IPS-20b (cell line): ENCODE measurements around the gene CLDN10.
"Not testable (repeated sequence)": the region's sequence is repeated elsewhere in the genome, so short reads cannot be mapped to it uniquely, and the experiment has no call there.

ENCODE experiments used
- H3K27ac ChIP-seq: one replicate; pipeline ENCODE4 v1.5.1; 2013; ENCODE audit warnings: low read length
- H3K27me3 ChIP-seq: 2 replicates; pipeline ENCODE4 v1.6.1; 2013; ENCODE audit warnings: mild to moderate bottlenecking, low read length, inconsistent platforms; ENCODE audit not compliant: insufficient read depth
- H3K36me3 ChIP-seq: 2 replicates; pipeline ENCODE4 v1.6.1; 2013; ENCODE audit warnings: low read depth, mild to moderate bottlenecking, inconsistent platforms, low read length, moderate library complexity; ENCODE audit not compliant: insufficient read depth
- H3K4me1 ChIP-seq: 2 replicates; pipeline ENCODE4 v1.6.1; 2013; ENCODE audit warnings: mild to moderate bottlenecking, control low read depth, inconsistent platforms, low read length, moderate library complexity; ENCODE audit not compliant: insufficient read depth
- H3K4me3 ChIP-seq: 2 replicates; pipeline ENCODE4 v1.5.1; 2013; ENCODE audit warnings: mild to moderate bottlenecking, low read length, inconsistent platforms
- H3K9ac ChIP-seq: 2 replicates; pipeline ENCODE4 v1.6.1; 2013; ENCODE audit warnings: low read depth, mild to moderate bottlenecking, inconsistent platforms, low read length, moderate library complexity
- H3K9me3 ChIP-seq: 2 replicates; pipeline ENCODE4 v1.6.1; 2013; ENCODE audit warnings: mild to moderate bottlenecking, low read depth, low read length, inconsistent platforms; ENCODE audit not compliant: insufficient read depth

The CLDN10 gene

GRCh38 chr13:95565758-95566157 is 13.2 kb downstream of the CLDN10 start:
- not testable (repeated sequence) for H3K4me3 ChIP-seq, H3K36me3 ChIP-seq, H3K9me3 ChIP-seq, H3K9ac ChIP-seq, H3K27ac ChIP-seq, H3K4me1 ChIP-seq, H3K27me3 ChIP-seq

- no peaks in the 10 kb centered on the region for H3K9me3 ChIP-seq
- H3K27ac ChIP-seq: no peak overlapping the region
- no peak overlapping the region for H3K9ac ChIP-seq
- peaks cover 4% of the 10 kb centered on the region; the same call in 1 of the 2 replicates for H3K36me3 ChIP-seq
- H3K4me1 ChIP-seq: no peaks in the 10 kb centered on the region
- no peak overlapping the region for H3K4me3 ChIP-seq
- no peaks in the 10 kb centered on the region for H3K27me3 ChIP-seq
These were observed 15.6 kb downstream of the CLDN10 start for GRCh38 chr13:95568131-95568530.

DNA sequence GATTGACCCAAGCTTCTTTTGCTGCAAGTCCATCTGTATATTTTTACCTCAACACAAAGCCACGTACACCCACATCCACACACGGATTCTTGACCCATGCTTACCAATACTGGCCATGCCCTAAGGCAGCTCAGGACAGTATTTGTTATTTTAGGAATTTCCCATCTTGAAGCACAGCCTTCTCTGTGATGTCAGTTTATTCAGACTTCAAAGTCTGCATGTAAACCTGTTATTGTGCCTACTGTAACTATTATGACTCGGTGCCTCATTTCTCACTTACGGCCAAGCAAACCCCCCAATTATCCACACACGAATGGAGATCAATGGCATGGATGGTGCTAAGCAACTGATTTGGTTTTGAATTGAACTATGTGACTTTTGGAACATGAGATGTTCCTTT is 17.5 kb downstream of the CLDN10 start:
- H3K27me3 ChIP-seq: no peaks in the 10 kb centered on the region

DNA sequence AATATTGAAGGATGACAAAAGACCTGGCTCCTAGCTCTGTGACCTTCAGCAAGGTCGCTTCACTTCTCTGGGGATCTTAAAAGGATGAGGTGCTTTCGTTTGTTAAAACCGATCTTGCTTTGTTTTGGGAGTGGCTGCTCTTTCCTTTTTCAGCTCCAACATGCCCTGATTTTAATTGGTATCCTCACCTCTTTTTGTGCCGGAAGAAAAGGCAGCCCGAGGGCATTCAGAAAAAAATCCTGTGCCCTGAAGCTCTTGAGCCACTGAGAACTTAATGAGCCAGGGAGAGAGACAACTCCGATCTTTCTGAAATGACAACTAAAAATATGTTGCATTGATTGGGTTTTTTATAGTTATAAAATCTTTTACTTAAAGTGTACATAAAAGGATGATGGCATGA is 19.4 kb downstream of the CLDN10 start:
- H3K4me3 ChIP-seq: no peak overlapping the region
- no peaks in the 10 kb centered on the region for H3K27me3 ChIP-seq
- H3K9ac ChIP-seq: no peak overlapping the region
- H3K27ac ChIP-seq: no peak overlapping the region
- no peaks in the 10 kb centered on the region for H3K9me3 ChIP-seq
- peaks cover 15% of the 10 kb centered on the region for H3K36me3 ChIP-seq
- H3K4me1 ChIP-seq: no peaks in the 10 kb centered on the region

More for the DNA sequence above, 17.5 kb downstream of the CLDN10 start:
- Histone ChIP-seq H3K36me3 (peaks cover 9% of the 10 kb centered on the region), H3K9ac (no peak overlapping the region), H3K4me1 (no peaks in the 10 kb centered on the region), H3K4me3 (no peak overlapping the region), H3K27ac (no peak overlapping the region), H3K9me3 (no peaks in the 10 kb centered on the region)

GRCh38 chr13:95573221-95573620 is 20.7 kb downstream of the CLDN10 start:
- no peaks in the 10 kb centered on the region for H3K9me3 ChIP-seq

DNA sequence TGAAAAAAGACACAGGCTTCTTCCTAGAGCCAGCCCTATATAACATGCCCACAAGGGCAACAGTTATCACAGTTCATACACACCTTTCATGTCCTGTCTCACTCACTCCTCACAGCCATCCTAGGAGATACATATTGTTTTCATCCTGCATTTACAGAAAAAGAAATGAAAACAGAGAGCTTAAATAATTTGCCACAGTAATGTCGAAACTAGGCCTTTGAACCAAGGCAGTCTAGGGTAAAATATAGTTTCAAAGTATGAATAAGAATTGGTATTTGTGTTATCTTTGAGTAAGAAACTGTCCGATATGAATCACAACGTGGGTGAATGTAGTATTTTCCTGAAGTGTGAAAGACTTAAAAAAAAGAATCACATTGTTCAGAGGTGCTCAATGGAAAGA is 26.8 kb downstream of the CLDN10 start:
- Histone ChIP-seq H3K4me3 (no peak overlapping the region), H3K9ac (no peak overlapping the region), H3K9me3 (no peaks in the 10 kb centered on the region), H3K36me3 (peaks cover 67% of the 10 kb centered on the region), H3K27me3 (no peaks in the 10 kb centered on the region), H3K27ac (no peak overlapping the region), H3K4me1 (no peaks in the 10 kb centered on the region)

More at GRCh38 chr13:95573221-95573620, 20.7 kb downstream of the CLDN10 start:
- no peak overlapping the region for H3K9ac ChIP-seq
- no peak overlapping the region for H3K4me3 ChIP-seq
- H3K27me3 ChIP-seq: no peaks in the 10 kb centered on the region
- no peak overlapping the region for H3K27ac ChIP-seq
- no peaks in the 10 kb centered on the region for H3K4me1 ChIP-seq
- peaks cover 26% of the 10 kb centered on the region for H3K36me3 ChIP-seq

DNA sequence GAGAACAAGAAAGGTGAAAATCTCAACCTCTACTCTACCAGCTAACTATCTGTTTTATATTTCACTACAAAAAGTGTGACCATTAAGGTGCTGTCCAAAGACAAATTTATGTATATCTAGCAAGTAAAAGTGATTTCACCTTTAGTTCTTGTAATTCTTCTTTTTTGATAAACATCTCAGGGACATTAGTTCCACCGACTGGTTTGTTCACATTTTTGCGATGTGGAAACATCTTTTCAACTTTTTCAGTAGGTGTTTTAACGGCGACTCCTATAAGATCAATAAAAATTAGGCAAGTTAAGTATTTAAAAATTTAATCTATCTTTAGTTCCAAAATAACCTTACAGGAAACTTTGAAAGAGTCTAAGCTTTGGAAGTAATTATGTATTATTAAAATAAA is 33.3 kb downstream of the CLDN10 start:
- Histone ChIP-seq H3K4me3 (no peak overlapping the region), H3K36me3 (peaks cover 89% of the 10 kb centered on the region), H3K4me1 (no peaks in the 10 kb centered on the region), H3K27ac (no peak overlapping the region), H3K9me3 (no peaks in the 10 kb centered on the region), H3K9ac (no peak overlapping the region), H3K27me3 (no peaks in the 10 kb centered on the region)

DNA sequence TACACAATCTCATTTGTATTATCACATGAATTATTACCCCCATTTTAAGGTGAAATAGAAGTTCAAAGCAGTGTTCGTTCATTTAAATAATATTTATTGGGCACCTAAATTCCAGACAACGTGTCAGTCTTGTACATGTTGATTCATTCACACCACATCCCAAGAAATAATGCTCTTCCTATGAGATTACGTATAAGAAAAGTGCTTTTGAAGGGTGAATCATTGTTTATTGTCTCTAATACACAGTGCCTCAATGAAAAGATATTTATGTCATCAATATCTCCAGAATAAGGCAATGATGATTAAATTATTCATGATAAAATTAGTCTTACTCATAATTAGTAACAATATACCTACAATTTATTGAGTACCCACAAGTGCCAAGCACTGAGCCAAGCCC is 35.6 kb downstream of the CLDN10 start:
- H3K9ac ChIP-seq: no peak overlapping the region
- no peaks in the 10 kb centered on the region for H3K9me3 ChIP-seq
- H3K27me3 ChIP-seq: no peaks in the 10 kb centered on the region
- peaks cover 77% of the 10 kb centered on the region for H3K36me3 ChIP-seq
- H3K4me3 ChIP-seq: no peak overlapping the region
- no peak overlapping the region for H3K27ac ChIP-seq
- no peaks in the 10 kb centered on the region for H3K4me1 ChIP-seq

- peaks cover 77% of the 10 kb centered on the region for H3K36me3 ChIP-seq
- no peak overlapping the region for H3K27ac ChIP-seq
- H3K4me3 ChIP-seq: no peak overlapping the region
- no peaks in the 10 kb centered on the region for H3K4me1 ChIP-seq
- H3K9me3 ChIP-seq: no peaks in the 10 kb centered on the region
- H3K27me3 ChIP-seq: no peaks in the 10 kb centered on the region
- H3K9ac ChIP-seq: no peak overlapping the region
These were observed 36.2 kb downstream of the CLDN10 start for GRCh38 chr13:95588721-95589120.

DNA sequence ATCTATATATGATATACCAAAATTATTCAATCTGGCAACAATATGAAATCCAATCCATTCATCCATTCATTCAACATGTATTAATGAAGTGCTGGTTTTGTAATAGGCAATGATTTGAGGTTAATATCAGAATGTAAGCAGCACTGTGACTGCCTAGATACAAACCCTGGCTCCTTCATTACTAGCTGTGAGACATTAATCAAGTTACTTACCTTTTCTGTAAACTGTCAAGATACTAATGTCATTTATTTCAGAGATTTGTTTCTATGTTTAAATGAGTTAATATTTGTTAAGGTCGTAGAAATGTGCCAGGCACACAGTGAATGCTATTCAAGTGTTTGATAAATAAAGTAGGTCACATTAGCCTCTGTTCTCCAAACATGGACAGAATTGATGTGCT is 40.9 kb downstream of the CLDN10 start:
- Histone ChIP-seq H3K27ac (no peak overlapping the region), H3K4me3 (no peak overlapping the region), H3K9ac (no peak overlapping the region), H3K9me3 (no peaks in the 10 kb centered on the region), H3K36me3 (peaks cover 52% of the 10 kb centered on the region), H3K4me1 (no peaks in the 10 kb centered on the region), H3K27me3 (no peaks in the 10 kb centered on the region)

DNA sequence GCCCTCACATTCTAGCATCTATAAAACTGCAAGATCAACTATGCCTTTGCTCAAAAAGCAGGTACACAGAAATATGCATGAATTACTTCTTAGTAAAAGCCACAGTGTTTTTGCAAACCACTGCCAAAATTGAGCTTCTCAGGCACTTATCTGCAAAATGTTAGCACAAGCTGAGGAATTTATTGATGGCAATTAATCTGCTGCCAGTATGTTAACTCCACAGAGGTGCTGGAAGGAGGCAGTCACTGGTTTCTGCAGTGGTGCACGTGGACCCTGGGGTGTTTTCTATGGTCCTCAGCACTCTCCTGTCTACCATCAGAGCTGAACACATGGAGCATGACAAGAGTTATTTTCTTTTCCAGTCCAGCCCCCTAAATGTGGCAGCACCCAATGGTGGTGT is 44.2 kb downstream of the CLDN10 start:
- H3K9ac ChIP-seq: no peak overlapping the region

GRCh38 chr13:95601216-95601615 is 48.7 kb downstream of the CLDN10 start:
- H3K9me3 ChIP-seq: no peaks in the 10 kb centered on the region
- H3K27ac ChIP-seq: no peak overlapping the region
- H3K4me3 ChIP-seq: no peak overlapping the region
- H3K36me3 ChIP-seq: peaks cover 71% of the 10 kb centered on the region
- no peaks in the 10 kb centered on the region for H3K4me1 ChIP-seq
- no peak overlapping the region for H3K9ac ChIP-seq
- no peaks in the 10 kb centered on the region for H3K27me3 ChIP-seq

More for the DNA sequence above, 44.2 kb downstream of the CLDN10 start:
- H3K27ac ChIP-seq: no peak overlapping the region
- H3K4me1 ChIP-seq: no peaks in the 10 kb centered on the region
- peaks cover 46% of the 10 kb centered on the region for H3K36me3 ChIP-seq
- H3K4me3 ChIP-seq: no peak overlapping the region
- H3K27me3 ChIP-seq: no peaks in the 10 kb centered on the region
- no peaks in the 10 kb centered on the region for H3K9me3 ChIP-seq

- Histone ChIP-seq H3K4me1 (no peaks in the 10 kb centered on the region), H3K9me3 (no peaks in the 10 kb centered on the region), H3K27ac (no peak overlapping the region), H3K4me3 (no peak overlapping the region), H3K36me3 (peaks cover 76% of the 10 kb centered on the region), H3K27me3 (no peaks in the 10 kb centered on the region), H3K9ac (no peak overlapping the region)
These were observed 49.4 kb downstream of the CLDN10 start for GRCh38 chr13:95601906-95602305.
